Lower lobe of right lung (tissue), 2 donors: ENCODE results near the gene ENO1. TPM values are rescaled to one million over a fixed set of nuclear protein-coding genes. Genes with fewer than 3 reads are reported as not detected.
"Not testable (repeated sequence)": the region's sequence is repeated elsewhere in the genome, so short reads cannot be mapped to it uniquely, and the experiment has no call there.

Source experiments
- ATAC-seq, 2 donors: fragments of 200-7000 bp; cut with Tn5 transposase; one replicate each; pipeline ENCODE4 v1.9.1; 2020 to 2022; ENCODE audit warnings: mild to moderate bottlenecking in 2 of 2, moderate library complexity in 2 of 2
- DNase-seq: peaks from one replicate; pipeline ENCODE4 v3.0.0-alpha.2; 2020
- H3K27ac ChIP-seq: fragments of 200-600 bp; one replicate; pipeline ENCODE4 v1.8.0; 2022
- H3K27me3 ChIP-seq: fragments of 200-600 bp; one replicate; pipeline ENCODE4 v1.8.0; 2022; ENCODE audit warnings: low read depth
- H3K36me3 ChIP-seq: fragments of 200-600 bp; one replicate; pipeline ENCODE4 v1.8.0; 2022; ENCODE audit warnings: mild to moderate bottlenecking
- H3K4me1 ChIP-seq: fragments of 200-600 bp; one replicate; pipeline ENCODE4 v1.8.0; 2022
- H3K4me3 ChIP-seq: fragments of 200-600 bp; one replicate; pipeline ENCODE4 v1.8.0; 2022; ENCODE audit warnings: mild to moderate bottlenecking
- H3K9me3 ChIP-seq: fragments of 200-600 bp; one replicate; pipeline ENCODE4 v1.8.0; 2022
- intact Hi-C: fragments of 100-400 bp; cut with DNase I; formaldehyde crosslinking; loops from one replicate; pipeline ENCODE4 v1.11.0; 2022
- total RNA-seq: library from RNA; stranded (reverse); fragmentation: NEBNext Ultra II Directional; extraction: Animal tissue kit (Norgen Biotek cat#: 25700); gene quantifications from one replicate; pipeline ENCODE4 v1.2.1, GENCODE V29; 2021
- TF ChIP-seq, protein P1 (sequence below): fragments of 200-600 bp; IDR thresholded peaks from one replicate; pipeline ENCODE4 v1.8.0; 2022; ENCODE audit warnings: antibody characterized with exemption, mild to moderate bottlenecking
- donor health status: DM: no; HTN: yes; CAD: no; lungs with severe emphysema.

Gene ENO1
- total RNA-seq, 1 donor from 2014 or later: 580 TPM

DNA sequence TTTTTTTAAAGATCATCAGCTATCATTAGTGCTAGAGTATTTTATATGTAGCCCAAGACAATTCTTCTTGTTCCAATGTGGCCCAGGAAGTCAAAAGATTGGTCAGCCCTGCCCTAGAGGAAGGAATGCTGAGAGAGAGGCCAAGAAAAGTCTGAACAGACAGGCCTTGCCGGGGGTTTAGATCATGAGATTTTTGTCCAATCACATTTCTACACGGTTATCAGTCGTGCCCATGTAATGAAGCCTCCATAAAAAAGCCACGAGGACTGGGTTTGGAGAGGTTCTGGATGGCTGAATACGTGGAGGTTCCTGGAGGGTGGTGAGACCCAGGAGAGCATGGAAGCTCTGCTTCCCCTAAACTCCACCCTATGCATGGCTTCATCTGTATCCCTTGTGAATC is 24.3 kb upstream of the ENO1 start:
- Histone ChIP-seq H3K9me3 (no peaks in the 10 kb centered on the region), H3K27me3 (no peaks in the 10 kb centered on the region), H3K4me1 (peaks cover 14% of the 10 kb centered on the region), H3K36me3 (no peaks in the 10 kb centered on the region), H3K4me3 (no peak overlapping the region), H3K27ac (peak overlapping the region; percentile 43)
- TF ChIP-seq, protein P1, sequence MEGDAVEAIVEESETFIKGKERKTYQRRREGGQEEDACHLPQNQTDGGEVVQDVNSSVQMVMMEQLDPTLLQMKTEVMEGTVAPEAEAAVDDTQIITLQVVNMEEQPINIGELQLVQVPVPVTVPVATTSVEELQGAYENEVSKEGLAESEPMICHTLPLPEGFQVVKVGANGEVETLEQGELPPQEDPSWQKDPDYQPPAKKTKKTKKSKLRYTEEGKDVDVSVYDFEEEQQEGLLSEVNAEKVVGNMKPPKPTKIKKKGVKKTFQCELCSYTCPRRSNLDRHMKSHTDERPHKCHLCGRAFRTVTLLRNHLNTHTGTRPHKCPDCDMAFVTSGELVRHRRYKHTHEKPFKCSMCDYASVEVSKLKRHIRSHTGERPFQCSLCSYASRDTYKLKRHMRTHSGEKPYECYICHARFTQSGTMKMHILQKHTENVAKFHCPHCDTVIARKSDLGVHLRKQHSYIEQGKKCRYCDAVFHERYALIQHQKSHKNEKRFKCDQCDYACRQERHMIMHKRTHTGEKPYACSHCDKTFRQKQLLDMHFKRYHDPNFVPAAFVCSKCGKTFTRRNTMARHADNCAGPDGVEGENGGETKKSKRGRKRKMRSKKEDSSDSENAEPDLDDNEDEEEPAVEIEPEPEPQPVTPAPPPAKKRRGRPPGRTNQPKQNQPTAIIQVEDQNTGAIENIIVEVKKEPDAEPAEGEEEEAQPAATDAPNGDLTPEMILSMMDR: no peak
- intact Hi-C loops: no loop called here
- DNase-seq (no peak), ATAC-seq (no peak)

DNA sequence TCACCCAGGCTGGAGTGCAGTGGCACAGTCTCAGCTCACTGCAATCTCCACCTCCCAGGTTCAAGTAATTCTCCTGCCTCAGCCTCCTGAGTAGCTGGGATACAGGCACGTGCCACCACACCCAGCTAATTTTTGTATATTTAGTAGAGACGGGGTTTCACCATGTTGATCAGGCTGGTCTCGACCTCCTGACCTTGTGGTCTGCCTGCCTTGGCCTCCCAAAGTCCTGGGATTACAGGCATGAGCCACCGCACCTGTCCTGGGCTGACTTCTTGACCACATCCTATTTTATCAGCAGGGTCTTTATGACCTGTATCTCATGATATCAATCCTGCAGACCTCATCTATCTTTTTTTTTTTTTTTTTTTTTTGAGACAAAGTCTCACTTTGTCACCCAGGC is 22.2 kb upstream of the ENO1 start:
- ATAC-seq, H3K9me3 ChIP-seq, DNase-seq, intact Hi-C loops, H3K27ac ChIP-seq, H3K36me3 ChIP-seq, H3K4me3 ChIP-seq, H3K27me3 ChIP-seq: not testable (repeated sequence)
- H3K4me1 ChIP-seq: peaks cover 14% of the 10 kb centered on the region

DNA sequence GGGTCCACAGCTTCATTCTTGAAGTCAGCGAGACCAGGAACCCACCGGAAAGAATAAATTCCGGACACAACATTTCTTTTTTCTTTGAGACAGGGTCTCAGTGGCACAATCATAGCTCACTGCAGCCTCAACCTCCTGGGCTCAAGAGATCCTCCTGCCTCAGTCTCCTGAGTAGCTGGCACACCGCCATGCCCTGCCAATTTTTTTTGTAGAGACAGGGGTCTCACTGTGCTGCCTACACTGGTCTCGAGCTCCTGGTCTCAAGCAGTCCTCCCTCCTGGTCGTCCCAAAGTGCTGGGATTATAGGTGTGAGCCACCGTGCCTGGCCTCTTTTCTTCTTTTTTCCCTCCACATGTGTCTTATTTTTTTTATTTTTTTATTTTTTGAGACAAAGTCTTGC is 20.6 kb upstream of the ENO1 start:
- intact Hi-C loops: no loop called here
- no peak for DNase-seq
- Histone ChIP-seq H3K4me3 (no peak overlapping the region), H3K9me3 (no peaks in the 10 kb centered on the region), H3K27ac (no peak overlapping the region), H3K4me1 (peaks cover 5% of the 10 kb centered on the region), H3K36me3 (no peaks in the 10 kb centered on the region), H3K27me3 (no peaks in the 10 kb centered on the region)
- TF ChIP-seq, protein P1: no peak
- no peak for ATAC-seq

DNA sequence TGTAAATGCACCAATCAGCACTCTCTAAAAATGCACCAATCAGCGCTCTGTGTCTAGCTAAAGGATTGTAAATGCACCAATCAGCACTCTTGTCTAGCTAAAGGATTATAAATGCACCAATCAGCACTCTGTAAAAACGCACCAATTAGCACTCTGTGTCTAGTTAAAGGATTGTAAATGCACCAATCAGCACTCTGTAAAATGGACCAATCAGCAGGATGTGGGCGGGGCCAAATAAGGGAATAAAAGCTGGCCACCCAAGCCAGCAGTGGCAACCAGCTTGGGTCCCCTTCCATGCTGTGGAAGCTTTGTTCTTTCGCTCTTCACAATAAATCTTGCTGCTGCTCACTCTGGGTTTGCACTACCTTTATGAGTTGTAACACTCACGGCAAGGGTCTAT is 19.9 kb upstream of the ENO1 start:
- H3K4me3 ChIP-seq, ATAC-seq, H3K36me3 ChIP-seq, DNase-seq, H3K27me3 ChIP-seq, H3K9me3 ChIP-seq, H3K4me1 ChIP-seq, H3K27ac ChIP-seq, intact Hi-C loops: not testable (repeated sequence)

DNA sequence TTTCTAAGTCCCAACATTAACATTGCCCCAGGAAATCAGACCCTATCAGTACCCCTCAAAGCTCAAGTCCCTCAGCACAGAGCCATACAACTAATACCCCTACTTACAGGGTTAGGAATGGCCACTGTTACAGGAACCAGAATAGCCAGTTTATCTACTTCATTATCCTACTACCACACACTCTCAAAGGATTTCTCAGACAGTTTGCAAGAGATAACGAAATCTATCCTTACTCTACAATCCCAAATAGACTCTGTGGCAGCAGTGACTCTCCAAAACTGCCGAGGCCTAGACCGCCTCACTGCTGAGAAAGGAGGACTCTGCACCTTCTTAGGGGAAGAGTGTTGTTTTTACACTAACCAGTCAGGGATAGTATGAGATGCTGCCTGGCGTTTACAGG is 19.0 kb upstream of the ENO1 start:
- H3K36me3 ChIP-seq, H3K4me3 ChIP-seq, H3K9me3 ChIP-seq, H3K27ac ChIP-seq, H3K27me3 ChIP-seq, ATAC-seq, DNase-seq, H3K4me1 ChIP-seq, intact Hi-C loops: not testable (repeated sequence)

DNA sequence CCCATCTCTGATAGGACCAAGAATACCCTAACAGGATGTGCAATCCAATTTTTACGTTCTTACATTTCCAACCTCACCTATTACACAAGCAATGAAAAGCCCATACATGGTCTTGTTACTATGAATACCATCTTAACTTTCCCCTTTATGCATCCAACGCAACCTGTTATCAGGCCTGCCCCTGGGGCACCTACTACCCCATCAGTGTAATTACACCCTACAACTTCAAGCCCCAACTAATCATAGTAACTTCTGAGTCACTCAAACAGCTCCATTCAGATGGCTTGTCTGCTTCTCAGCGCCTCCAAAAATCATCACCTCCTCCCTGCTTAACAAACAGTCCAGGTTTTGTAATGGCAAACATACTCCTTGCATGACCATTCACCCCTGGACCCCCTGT is 18.3 kb upstream of the ENO1 start:
- ATAC-seq, H3K36me3 ChIP-seq, H3K9me3 ChIP-seq, intact Hi-C loops, H3K4me1 ChIP-seq, H3K27ac ChIP-seq, DNase-seq, H3K27me3 ChIP-seq, H3K4me3 ChIP-seq: not testable (repeated sequence)

DNA sequence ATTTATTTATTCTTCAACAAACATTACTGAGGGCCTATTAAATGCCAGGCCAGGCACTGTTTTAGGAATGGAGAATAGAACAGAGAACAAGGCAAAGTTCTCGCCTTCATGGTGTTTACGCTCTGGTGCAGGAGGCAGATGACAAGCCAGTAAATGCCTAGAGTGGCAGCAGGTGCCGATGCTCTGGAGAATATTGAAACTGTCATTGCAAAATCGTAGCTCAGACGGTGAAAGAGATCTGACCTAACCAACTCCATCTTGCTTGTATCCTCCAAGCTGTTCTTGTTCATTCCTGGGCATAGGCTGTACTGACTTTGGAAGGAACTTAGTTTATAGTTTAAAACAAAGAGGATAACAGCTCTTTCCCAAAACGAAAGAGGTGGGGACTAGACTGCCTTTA is 13.5 kb upstream of the ENO1 start:
- intact Hi-C loops: no loop called here
- ATAC-seq (no peak), DNase-seq (no peak)

More for the DNA sequence above, 13.5 kb upstream of the ENO1 start:
- Histone ChIP-seq H3K4me3 (no peak overlapping the region), H3K4me1 (peaks cover 20% of the 10 kb centered on the region), H3K27me3 (no peaks in the 10 kb centered on the region), H3K9me3 (no peaks in the 10 kb centered on the region), H3K36me3 (no peaks in the 10 kb centered on the region), H3K27ac (no peak overlapping the region)
- TF ChIP-seq, protein P1: no peak
